SK-N-MC (cell line): ENCODE results near the gene CUL9.

ENCODE experiments used
- EZH2 ChIP-seq: fragments of 200-600 bp; sonication (generic); IDR thresholded peaks from one replicate; pipeline ENCODE4 v1.6.1; 2017; ENCODE audit warnings: antibody characterized with exemption
- POLR2AphosphoS5 ChIP-seq: IDR thresholded peaks from 2 replicates; pipeline ENCODE4 v1.6.1; 2012; ENCODE audit warnings: mild to moderate bottlenecking, low read depth, low read length, borderline replicate concordance

DNA sequence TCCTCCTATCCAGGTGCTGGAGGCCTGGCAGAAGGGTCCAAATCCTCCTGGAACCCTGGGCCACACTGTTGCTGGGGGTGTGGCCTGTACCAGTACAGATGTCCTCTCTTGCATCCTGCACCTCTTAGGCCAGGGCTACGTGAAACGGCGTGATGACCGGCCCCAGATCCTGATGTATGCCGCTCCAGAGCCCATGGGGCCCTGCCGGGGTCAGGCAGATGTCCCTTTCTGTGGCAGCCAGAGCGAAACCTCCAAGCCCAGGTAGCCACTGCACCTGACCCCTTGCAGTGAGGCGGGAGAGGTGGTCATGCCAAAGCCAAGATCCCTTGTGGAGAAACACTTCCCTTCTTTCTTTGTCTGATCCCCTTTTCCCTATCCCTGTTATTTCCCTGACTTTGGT lies 33.1 kb downstream of the CUL9 start:
- TF ChIP-seq POLR2AphosphoS5 (no peak), EZH2 (no peak)
